Endothelial cell of umbilical vein (primary cell): ENCODE results near the gene POLR3B.

ENCODE experiments used
- CTCF ChIP-seq, 2 donors: IDR thresholded peaks; 1 replicate in 1 of 2; 2 replicates in 1 of 2; pipeline ENCODE4 v1.5.1; 2011; ENCODE audit warnings: low read length in 2 of 2, mild to moderate bottlenecking in 2 of 2, moderate library complexity in 2 of 2, control low read depth in 1 of 2, inconsistent platforms in 1 of 2, low read depth in 1 of 2; ENCODE audit not compliant: insufficient read depth in 1 of 2; ENCODE audit errors: extremely low read depth in 1 of 2
- EZH2 ChIP-seq: IDR thresholded peaks from 2 replicates; pipeline ENCODE4 v1.6.1; 2012; ENCODE audit warnings: borderline replicate concordance, low read depth, mild to moderate bottlenecking, moderate library complexity, low read length, inconsistent platforms; ENCODE audit not compliant: severe bottlenecking
- POLR2A ChIP-seq: IDR thresholded peaks from 2 replicates; pipeline ENCODE4 v1.6.1; 2012; ENCODE audit warnings: low read depth, mild to moderate bottlenecking, control low read depth, low read length
- POLR2AphosphoS5 ChIP-seq: IDR thresholded peaks from 2 replicates; pipeline ENCODE4 v1.6.1; 2012; ENCODE audit warnings: low read depth, mild to moderate bottlenecking, control low read depth, low read length, moderate library complexity; ENCODE audit not compliant: insufficient read depth

DNA sequence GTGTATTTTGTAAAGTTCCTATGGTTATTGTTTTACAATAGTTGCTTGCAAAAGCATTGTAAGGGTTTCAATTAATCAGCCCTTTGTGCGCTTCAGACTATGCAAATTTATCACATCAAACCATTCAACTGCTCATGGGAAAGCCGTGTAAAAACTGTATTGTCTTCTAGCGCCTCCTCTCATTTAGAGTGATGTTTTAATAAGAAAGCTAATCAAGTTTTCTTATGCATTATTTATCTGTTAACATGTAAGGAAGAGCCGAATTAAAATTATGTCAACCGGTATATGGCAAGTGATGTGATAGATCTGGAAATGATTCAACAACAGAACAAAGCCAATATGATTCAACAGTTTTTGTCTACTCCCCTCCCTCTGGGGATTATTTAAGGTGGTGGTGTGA, 132.7 kb downstream of the POLR3B start:
- TF ChIP-seq EZH2 (no peak), CTCF (IDR thresholded peaks at IDR 0.05; ENCODE audit: extremely low read depth in 1 of 2, insufficient read depth in 1 of 2, low read depth in 1 of 2, low read length in 2 of 2) (no peak), POLR2A (no peak), POLR2AphosphoS5 (no peak)
